ELR (cell line): ENCODE measurements around the gene PLCL2.

ENCODE experiments used
- DNase-seq: peaks from one replicate; pipeline ENCODE4 v3.0.0-alpha.2; 2015; ENCODE audit warnings: low read depth

PLCL2 gene

GRCh38 chr3:16884748-16885592, at the start of gene PLCL2:
PLCL2 (plus strand) TSS chr3:16884955; CDS start chr3:16885040, 85 bp downstream.
- peak; percentile 63 for DNase-seq

GRCh38 chr3:16836505-16837237, 48.1 kb upstream of the PLCL2 start:
- no peak for DNase-seq

DNA sequence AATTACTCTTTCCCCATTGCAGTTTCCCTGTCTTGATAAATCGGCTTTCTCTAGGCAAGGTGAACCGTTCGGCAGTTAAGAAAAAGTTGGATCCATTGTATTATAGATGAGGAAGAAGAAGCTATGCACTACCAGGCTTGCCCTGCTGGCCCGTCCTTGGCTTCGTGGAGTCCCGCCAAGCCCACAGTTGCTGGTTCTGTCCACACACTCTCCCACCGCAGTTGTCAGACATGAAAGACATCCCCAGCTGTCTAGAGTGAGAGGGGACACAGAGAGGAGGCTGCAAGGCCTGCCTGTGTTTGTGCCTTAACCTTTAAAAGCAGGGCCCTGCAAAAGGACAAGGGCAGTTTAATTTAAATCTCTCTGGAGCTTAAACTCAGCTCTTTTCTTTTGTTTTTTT, 47.2 kb upstream of the PLCL2 start:
- no peak for DNase-seq

- DNase-seq, result no peak
Measured at GRCh38 chr3:16838561-16838960, 46.2 kb upstream of the PLCL2 start.

- no peak for DNase-seq
Measured at GRCh38 chr3:16839271-16840100, 45.3 kb upstream of the PLCL2 start.

DNA sequence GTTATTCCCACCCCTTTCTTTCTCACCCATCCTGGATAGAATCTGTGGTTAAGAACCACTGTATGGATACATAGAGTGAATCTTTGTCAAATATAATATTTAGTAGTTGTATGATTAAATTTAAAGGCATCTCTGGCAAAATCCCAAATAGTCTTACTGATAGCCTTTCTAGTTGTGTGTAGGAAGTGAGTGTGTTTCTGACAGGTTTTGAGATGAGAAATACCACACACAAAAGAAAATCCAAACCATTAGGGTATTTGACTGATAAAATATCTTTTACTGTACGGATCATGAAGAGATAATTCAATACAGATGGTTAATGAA, 44.7 kb upstream of the PLCL2 start:
- peak; percentile 54 for DNase-seq

GRCh38 chr3:16841041-16841753, 43.6 kb upstream of the PLCL2 start:
- DNase-seq, result no peak

GRCh38 chr3:16841904-16842271, 42.9 kb upstream of the PLCL2 start:
- no peak for DNase-seq

DNA sequence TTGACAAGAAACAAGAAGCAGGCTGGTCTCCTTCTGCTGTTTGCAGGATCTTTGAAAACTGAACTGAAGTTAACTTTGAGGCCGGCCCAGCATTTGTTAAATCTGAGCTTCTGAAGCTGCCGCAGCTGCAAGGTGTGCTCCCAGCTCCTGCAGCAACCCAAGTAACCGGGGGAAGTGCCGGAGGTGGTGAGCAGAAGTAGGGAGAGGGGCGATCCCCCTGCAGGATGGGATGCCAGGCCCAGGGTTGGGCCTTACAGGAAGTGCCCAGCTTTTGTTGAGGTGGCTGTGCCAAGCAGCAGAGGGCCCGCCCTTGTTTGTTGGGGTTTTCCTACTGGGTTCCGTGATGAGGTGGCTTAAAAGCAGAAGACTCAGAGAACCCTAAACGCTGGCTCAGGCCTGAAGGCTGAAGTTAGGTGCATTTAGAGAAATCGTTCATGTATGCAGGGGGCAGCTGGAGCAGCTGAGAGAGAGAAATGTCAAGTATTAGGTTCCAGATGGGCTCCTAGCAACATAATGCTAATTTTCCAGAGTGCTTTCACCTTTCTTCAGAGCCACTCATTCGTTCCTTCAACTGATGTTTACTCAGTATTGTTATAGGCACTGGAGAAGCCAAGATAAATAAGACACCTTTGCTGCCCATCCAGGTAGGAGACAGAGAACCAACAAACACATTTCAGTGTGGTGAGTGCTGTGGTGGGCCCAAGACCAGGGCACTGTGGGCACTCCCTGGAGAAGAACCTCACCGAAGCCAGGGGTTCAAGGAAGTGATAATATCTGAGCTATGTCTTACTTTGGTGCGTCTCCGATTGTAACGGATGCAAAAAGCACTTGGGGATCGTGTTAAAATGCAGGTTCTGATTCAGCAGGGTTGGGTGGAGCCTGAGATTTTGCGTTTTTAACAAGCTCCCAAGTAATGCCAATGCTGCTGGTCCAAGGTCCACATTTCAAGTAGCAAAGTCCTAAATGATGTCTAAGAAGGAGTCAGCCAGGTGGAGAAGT, 42.2 kb upstream of the PLCL2 start:
- DNase-seq, result no peak

DNA sequence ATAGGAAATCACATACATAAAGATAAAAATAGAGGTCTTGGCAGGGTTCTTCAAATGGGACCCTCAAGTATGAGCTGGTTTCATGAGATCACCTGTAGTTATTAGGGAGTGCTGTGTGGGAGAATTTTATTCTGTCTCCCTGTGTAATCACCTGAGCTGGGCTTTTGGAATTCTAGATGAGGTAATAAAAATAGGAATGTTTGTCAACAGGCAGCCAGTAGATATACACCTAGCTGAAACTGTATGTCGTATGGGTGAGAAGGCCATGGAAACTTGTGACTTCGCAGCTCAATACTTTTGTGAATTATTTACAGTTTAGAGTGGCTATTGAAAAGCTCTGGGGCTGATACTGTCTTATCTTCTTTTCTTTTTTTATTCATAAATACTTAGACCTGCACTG, 40.5 kb upstream of the PLCL2 start:
- DNase-seq, result no peak

DNA sequence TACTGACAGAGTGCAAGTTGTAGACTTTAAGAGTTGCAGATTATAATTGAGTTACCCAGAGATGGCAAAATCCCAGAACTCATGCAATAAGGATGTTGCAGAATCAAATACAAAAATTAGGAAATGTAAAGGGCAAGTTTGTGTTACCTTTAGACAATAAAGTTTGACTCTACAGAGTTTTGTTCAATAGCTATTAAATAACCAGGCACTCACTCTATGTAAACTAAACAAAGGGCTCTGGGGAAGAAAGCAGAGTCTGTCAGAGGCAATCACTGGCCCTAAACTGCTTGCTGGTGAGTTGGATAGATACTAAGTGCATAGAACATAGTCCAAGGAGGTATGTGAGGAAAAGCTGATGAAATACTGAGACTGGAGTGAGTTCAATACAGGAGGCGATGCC, 40.0 kb upstream of the PLCL2 start:
- no peak for DNase-seq

DNA sequence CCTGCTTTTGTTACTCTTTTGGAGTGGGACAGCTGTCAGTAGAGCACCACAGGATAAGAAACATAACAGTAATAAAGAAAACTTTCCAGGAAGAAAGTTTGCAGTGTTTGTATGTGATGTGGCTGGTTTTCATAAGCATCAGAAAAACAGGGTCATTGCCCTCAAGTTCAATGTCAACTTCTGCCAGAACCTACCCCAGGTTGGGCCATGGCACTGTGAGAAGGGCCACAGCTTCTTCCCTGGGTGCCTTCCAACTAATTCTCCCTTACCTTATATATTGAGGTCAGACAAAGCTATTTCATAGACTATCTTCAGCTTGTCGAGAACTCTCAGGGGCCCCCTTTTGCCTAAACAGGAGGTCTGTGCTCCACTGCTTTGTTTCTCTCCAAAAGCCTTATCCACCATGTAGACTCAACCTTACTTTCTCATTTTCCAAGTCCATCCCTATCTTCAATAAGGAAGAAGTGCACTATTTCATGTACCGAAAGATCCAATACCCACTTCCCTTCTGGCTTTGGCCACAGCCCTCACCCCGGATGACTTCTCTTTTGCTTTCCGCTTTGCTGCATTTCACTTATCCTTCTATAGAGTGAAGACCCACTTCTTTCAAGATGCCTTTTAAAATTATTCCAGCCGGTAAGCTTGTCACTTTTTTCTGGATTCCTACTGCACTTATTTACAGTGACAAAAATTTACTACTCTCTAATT, 38.2 kb upstream of the PLCL2 start:
- no peak for DNase-seq

GRCh38 chr3:16848007-16848406, 36.7 kb upstream of the PLCL2 start:
- no peak for DNase-seq

GRCh38 chr3:16849229-16849628, 35.5 kb upstream of the PLCL2 start:
- DNase-seq, result no peak

- DNase-seq, result peak; percentile 69
Measured at GRCh38 chr3:16849795-16850194, 35.0 kb upstream of the PLCL2 start.

- no peak for DNase-seq
Measured at GRCh38 chr3:16855497-16855896, 29.3 kb upstream of the PLCL2 start.

GRCh38 chr3:16860234-16860633, 24.5 kb upstream of the PLCL2 start:
- DNase-seq, result no peak

- DNase-seq, result no peak
Measured at GRCh38 chr3:16861432-16861831, 23.3 kb upstream of the PLCL2 start.

- peak; percentile 75 for DNase-seq
Measured at GRCh38 chr3:16864610-16865313, 20.0 kb upstream of the PLCL2 start.

DNA sequence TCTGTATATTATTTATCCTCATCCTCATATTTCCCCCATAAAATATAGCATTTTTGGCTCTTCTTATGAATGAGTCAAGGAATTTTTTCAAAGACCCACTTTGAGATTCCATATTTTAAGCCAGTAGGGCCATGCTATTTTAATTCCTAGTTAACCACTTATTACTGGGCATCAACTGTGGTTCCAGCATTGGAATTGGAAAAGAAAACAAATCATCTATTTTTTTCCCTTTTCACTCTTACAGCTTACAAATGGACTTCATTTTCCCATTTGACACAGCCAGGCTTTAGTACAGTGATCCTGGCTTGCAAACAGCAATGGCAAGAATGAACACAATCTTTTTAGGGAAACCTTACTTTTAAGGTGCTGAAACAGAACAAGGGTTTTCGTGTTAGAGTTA, 19.4 kb upstream of the PLCL2 start:
- no peak for DNase-seq
